Heart right ventricle (tissue), 16 donors: ENCODE results near the gene SLC39A11. TPM values are rescaled to one million over a fixed set of nuclear protein-coding genes. Genes with fewer than 3 reads are reported as not detected.

Source experiments
- ATAC-seq, 8 donors: fragments of 200-7000 bp; cut with Tn5 transposase; one replicate each; pipeline ENCODE4 v1.9.1; 2020; ENCODE audit warnings: mild to moderate bottlenecking in 8 of 8, moderate library complexity in 8 of 8, moderate number of reproducible peaks in 1 of 8
- DNase-seq, 2 donors: peaks; one replicate each; pipeline ENCODE4 v3.0.0-alpha.2; 2020
- H3K27ac ChIP-seq, 10 donors: fragments of 200-600 bp; sonication (generic) in 2 of 10; one replicate each; pipeline versions ENCODE4 v1.5.0 to v1.8.0; 2020 to 2022; ENCODE audit warnings: mild to moderate bottlenecking in 3 of 10
- H3K27me3 ChIP-seq, 7 donors: fragments of 200-600 bp; one replicate each; pipeline ENCODE4 v1.8.0; 2021 to 2022; ENCODE audit warnings: mild to moderate bottlenecking in 2 of 7
- H3K36me3 ChIP-seq, 9 donors: fragments of 200-600 bp; sonication (generic) in 1 of 9; one replicate each; pipeline versions ENCODE4 v1.5.0 to v1.8.0; 2020 to 2022; ENCODE audit warnings: mild to moderate bottlenecking in 2 of 9
- H3K4me1 ChIP-seq, 9 donors: fragments of 200-600 bp; sonication (generic) in 1 of 9; one replicate each; pipeline versions ENCODE4 v1.5.0 to v1.8.0; 2020 to 2022; ENCODE audit warnings: mild to moderate bottlenecking in 4 of 9
- H3K4me3 ChIP-seq, 10 donors: fragments of 200-600 bp; sonication (generic) in 2 of 10; one replicate each; pipeline versions ENCODE4 v1.5.0 to v1.8.0; 2020 to 2022; ENCODE audit warnings: mild to moderate bottlenecking in 7 of 10, moderate library complexity in 2 of 10
- H3K9me3 ChIP-seq, 11 donors: fragments of 200-600 bp in 10 of 11; sonication (generic) in 2 of 11; one replicate each; pipeline versions ENCODE4 v1.5.0 to v1.8.0; 2013 to 2022; ENCODE audit warnings: mild to moderate bottlenecking in 2 of 11, control low read depth in 1 of 11, moderate library complexity in 1 of 11
- WGBS, 2 donors: extraction: QIAGEN DNeasy Blood & Tissue Kit; methylation state at CpG; one replicate each; pipeline ENCODE4 v1.1.7; 2013; ENCODE audit warnings: inconsistent platforms in 1 of 2; 5-methylcytosine and 5-hydroxymethylcytosine counted together
- intact Hi-C, 10 donors: fragments of 100-400 bp; cut with DNase I; formaldehyde crosslinking; loops; one replicate each; pipeline versions ENCODE4 v1.11.1 to v1.14.2; 2022
- polyA plus RNA-seq, 2 donors: library from polyadenylated mRNA; stranded (reverse); fragments of 200-250 nt; gene quantifications; one replicate each; pipeline ENCODE4 v1.2.3, GENCODE V29; 2013
- total RNA-seq, 10 donors: library from RNA; stranded (reverse); fragmentation: NEBNext Ultra II Directional in 3 of 10; extraction: Animal tissue kit (Norgen Biotek cat#: 25700) in 3 of 10; gene quantifications; one replicate each; pipeline versions ENCODE4 v1.2.1 to v1.2.4, GENCODE V29; 2021 to 2023
- TF ChIP-seq, protein P1 (sequence below), 9 donors: fragments of 200-600 bp; sonication (generic) in 2 of 9; IDR thresholded peaks; one replicate each; pipeline versions ENCODE4 v1.5.0 to v1.8.0; 2021 to 2022; ENCODE audit warnings: antibody characterized with exemption in 9 of 9, mild to moderate bottlenecking in 5 of 9, moderate library complexity in 1 of 9
- donor health status: Arrhythmogenic right ventricular cardiomyopathy.
- donor health status: ischemic (EF 13 %, LVEDD 7.1; RV severe dilation, severe dysfunction).
- donor health status: healthy with polysubstance abuse.
- donor health status: DM: no; HTN: yes; CAD: no.
- donor health status: DM: no; HTN: no; CAD: no.
- donor health status: ischemic (EF 25% LVEDD 6.9; RV normal size, moderate dysfunction).
- donor health status: ischemic (EF 25% LVEDD 5.7; RV mildly dilated, moderate dysfunction).
- donor health status: healthy.
- donor health status: DM: yes; HTN: yes; CAD: no.
- donor health status: Ischemic cardiomyopathy.
- donor health status: ischemic (EF 35%, LVEDD 5.7; RV mildly dilated, moderate dysfunction).
- donor health status: nonischemic (EF 11% LVEDD 7.7; RV severe dilation, severe dysfunction).
- donor health status: DM: yes; HTN: yes; CAD: no.
- donor health status: PGD.
- donor health status: ischemic (EF 29% LVEDD 5.4; RV normal size, mild dysfunction).
- donor health status: nonischemic (EF 23%, LVEDD 6.1; RV moderate dilation, normal function).

SLC39A11 gene
- total and polyA plus RNA-seq, 12 donors, result 2.4 to 11.3 (median 6.4) TPM

DNA sequence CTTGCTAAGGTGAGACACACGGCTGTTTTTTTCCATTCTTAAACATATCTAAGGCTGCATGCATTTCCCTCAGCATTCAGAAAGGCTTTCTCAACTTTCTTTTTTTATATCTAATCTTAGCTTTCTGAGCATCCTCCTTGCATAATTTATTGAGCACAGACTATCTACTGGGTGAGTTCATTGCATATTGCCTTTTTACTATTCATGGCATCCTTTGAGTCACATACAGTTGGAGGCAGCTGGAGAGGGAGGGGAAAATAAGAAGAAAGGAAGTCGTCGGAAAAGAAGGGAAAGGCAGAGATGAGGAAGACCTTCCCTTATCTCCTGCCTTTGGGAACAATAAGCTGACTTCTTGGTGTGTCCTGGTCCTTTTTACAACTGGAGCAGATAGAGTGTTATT, 468.3 kb downstream of the SLC39A11 start:
- ATAC-seq (no peak), DNase-seq (no peak)
- Histone ChIP-seq H3K27me3 (peaks cover 0 to 36% (median 26%) of the 10 kb centered on the region in 7 donors), H3K27ac (no peak overlapping the region), H3K4me1 (no peaks in the 10 kb centered on the region), H3K36me3 (no peaks in the 10 kb centered on the region), H3K9me3 (peaks cover 0 to 13% (median 0%) of the 10 kb centered on the region in 11 donors), H3K4me3 (no peak overlapping the region)
- intact Hi-C loops, result no loop called here
- TF ChIP-seq, protein P1, sequence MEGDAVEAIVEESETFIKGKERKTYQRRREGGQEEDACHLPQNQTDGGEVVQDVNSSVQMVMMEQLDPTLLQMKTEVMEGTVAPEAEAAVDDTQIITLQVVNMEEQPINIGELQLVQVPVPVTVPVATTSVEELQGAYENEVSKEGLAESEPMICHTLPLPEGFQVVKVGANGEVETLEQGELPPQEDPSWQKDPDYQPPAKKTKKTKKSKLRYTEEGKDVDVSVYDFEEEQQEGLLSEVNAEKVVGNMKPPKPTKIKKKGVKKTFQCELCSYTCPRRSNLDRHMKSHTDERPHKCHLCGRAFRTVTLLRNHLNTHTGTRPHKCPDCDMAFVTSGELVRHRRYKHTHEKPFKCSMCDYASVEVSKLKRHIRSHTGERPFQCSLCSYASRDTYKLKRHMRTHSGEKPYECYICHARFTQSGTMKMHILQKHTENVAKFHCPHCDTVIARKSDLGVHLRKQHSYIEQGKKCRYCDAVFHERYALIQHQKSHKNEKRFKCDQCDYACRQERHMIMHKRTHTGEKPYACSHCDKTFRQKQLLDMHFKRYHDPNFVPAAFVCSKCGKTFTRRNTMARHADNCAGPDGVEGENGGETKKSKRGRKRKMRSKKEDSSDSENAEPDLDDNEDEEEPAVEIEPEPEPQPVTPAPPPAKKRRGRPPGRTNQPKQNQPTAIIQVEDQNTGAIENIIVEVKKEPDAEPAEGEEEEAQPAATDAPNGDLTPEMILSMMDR (IDR thresholded peaks at IDR 0.05), result no peak
- WGBS, 2 donors, result 33 to 40% methylated on average over 3 of the region's 3 CpGs

DNA sequence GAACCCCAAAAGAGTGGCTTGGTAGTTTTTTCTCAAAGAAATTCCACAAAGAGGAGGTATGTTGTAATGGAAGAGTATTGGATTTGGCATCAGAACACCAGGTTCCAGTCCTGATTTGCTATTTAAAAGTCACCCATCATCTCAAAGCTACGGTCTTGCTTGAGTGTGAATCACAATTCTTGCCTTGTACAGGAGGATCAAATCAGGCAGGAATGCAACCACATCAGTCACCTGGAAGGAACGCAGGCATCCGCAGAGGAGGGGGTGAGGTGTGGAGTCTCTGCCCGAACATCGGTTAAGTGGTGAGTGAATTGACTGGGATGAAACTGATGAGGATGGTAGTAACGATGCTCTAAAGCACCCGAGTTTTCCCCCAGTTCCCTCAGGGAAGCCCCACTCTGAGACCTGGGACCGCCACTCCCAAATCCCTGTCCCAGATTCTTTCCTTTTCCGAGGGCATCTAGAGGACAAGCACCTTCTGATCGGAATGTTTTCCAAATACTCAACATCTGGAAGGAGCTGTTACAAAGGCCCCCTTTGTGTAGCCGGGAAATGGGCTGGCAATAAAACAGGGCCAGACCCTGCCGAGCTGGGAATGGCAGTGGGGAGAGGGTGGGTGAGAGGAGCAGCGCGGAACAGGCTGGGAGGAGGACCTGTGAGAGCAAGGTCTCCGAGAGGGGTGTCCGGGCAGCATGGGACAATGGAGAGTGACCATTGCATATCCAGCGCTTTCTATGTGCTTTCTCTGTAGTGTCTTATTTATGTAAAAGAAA, 469.6 kb downstream of the SLC39A11 start:
- Histone ChIP-seq H3K9me3 (peaks cover 0 to 10% (median 0%) of the 10 kb centered on the region in 11 donors), H3K4me1 (peaks cover 0 to 3% (median 0%) of the 10 kb centered on the region in 9 donors), H3K27me3 (peaks cover 0 to 49% (median 32%) of the 10 kb centered on the region in 7 donors), H3K27ac (no peak overlapping the region), H3K4me3 (no peak overlapping the region), H3K36me3 (no peaks in the 10 kb centered on the region)
- ATAC-seq, result no peak
- WGBS, 2 donors, result 47 to 51% methylated on average over 17 of the region's 17 CpGs
- DNase-seq, result no peak
- intact Hi-C loops, result no loop called here
- TF ChIP-seq, protein P1 (IDR thresholded peaks at IDR 0.05), result no peak

DNA sequence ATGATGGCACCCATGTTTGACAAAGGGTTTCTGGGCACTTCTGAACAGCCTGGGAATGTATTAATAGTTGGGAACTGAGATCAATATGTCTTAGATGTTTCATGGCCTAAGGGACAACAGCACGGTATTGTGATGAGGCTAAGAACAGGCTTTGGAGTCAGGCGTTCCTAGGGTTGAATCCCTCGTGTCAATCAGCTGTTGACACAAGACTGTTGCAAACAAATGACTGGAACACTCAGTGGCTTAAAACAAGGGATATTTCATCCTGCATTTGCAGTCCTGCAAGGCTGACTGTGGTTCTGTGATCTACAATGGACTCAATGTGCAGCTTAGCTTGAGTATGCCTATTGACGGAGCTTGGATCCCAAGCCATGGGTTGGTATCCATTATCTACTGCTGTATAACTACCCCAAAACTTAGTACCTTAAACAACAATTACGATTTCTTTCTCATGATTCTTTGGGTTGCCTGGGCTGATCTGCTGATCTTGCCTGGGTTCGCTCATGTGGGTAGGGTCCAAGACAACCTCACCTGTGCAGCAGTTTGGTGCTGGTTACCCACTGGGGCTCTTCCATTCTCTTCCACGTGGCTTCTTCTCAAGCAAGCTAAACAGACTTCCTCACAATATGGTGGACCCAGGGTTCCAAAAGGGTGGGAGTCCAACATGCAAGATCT, 472.4 kb downstream of the SLC39A11 start:
- TF ChIP-seq, protein P1 (IDR thresholded peaks at IDR 0.05), result no peak
- Histone ChIP-seq H3K27me3 (peaks cover 0 to 76% (median 52%) of the 10 kb centered on the region in 7 donors), H3K27ac (no peak overlapping the region), H3K9me3 (no peaks in the 10 kb centered on the region), H3K4me1 (peaks cover 0 to 4% (median 0%) of the 10 kb centered on the region in 9 donors), H3K36me3 (no peaks in the 10 kb centered on the region), H3K4me3 (no peak overlapping the region)
- no peak for ATAC-seq
- 87 to 94% methylated on average over 7 of the region's 7 CpGs for WGBS, 2 donors
- intact Hi-C loops, result no loop called here
- no peak for DNase-seq

DNA sequence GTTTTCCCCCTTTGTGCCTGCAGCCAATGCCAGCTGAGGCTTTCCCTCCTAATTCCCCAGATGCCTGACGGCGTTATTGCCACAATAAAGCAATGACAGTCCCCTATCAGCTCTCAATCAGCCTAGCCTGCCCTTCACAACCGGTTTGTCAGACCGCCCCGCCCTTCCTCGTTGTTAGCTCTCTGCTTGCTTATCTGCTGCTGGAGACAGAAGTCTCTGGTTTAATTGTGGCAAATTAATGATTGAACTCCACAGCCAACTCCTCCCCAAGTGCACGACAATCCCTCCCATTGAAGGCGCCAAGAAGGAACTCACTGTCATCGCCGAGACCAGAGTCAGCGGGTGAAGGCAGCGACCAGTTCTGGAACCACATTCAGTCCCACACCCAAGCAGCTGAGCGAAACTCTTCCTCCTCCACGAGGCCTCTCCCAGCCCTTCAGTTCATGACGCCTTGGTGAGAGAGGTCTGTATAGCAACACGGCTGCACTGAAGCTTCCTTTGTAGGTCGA, 474.4 kb downstream of the SLC39A11 start:
- Histone ChIP-seq H3K4me1 (peaks cover 0 to 10% (median 0%) of the 10 kb centered on the region in 9 donors), H3K27ac (no peak overlapping the region), H3K27me3 (peaks cover 0 to 72% (median 56%) of the 10 kb centered on the region in 7 donors), H3K9me3 (no peaks in the 10 kb centered on the region), H3K4me3 (peak overlapping the region in 1 of 10 donors; percentile 0), H3K36me3 (no peaks in the 10 kb centered on the region)
- DNase-seq, result no peak
- TF ChIP-seq, protein P1 (IDR thresholded peaks at IDR 0.05), result no peak
- WGBS, 2 donors, result 20 to 23% methylated on average over 17 of the region's 17 CpGs
- peak in 3 of 8 donors; percentile 15 to 42 (median 29) for ATAC-seq
- intact Hi-C loops, result no loop called here
